GM18508 (cell line): ENCODE measurements around the gene OR5D18.
"Not testable (repeated sequence)": the region's sequence is repeated elsewhere in the genome, so short reads cannot be mapped to it uniquely, and the experiment has no call there.

Source experiments
- ATAC-seq: cut with Tn5 transposase; IDR thresholded peaks from one replicate; pipeline ENCODE4 v1.9.1; 2021; ENCODE audit warnings: moderate number of reproducible peaks; ENCODE audit not compliant: insufficient read depth, unreplicated experiment

The OR5D18 gene

DNA sequence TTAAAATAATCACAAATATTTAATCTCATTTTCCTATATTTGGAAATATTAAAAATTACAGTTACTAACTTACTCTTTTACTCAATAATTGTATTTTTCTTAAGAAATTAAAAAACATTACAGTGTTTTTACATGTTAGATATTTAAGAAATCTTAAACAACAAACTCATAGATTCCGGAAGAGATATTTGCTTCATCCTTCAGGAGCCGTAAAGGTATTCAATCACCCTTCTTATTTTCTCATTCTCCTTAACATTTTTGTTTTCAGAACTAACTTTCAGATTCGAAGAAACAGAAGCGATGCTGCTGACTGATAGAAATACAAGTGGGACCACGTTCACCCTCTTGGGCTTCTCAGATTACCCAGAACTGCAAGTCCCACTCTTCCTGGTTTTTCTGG lies at the start of gene OR5D18:
Gene OR5D18 (plus strand): TSS at position 301 of the 400 bp plus-strand sequence. CDS start 0 bp downstream, at position 301.
- ATAC-seq: no peak

DNA sequence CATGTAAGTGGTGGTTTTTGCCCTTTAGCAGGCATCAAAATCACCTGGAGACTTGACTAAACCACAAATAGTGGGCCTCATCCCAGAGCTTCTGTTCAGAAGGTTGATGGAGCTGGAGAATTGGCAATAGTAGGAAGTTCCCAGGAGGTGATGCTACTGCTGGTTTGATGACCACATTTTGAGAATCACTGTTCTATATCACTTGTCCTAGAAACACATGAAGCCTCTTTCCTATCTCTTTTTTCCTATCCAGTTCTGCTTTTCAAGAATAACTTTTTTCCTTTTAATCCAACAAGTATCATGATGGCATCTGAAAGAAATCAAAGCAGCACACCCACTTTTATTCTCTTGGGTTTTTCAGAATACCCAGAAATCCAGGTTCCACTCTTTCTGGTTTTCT lies 46.3 kb upstream of the OR5D18 start, which contains the start of gene OR5D13:
Gene OR5D13 (plus strand): TSS at position 301 of the 400 bp plus-strand sequence. CDS start 0 bp downstream, at position 301.
- ATAC-seq: no peak

DNA sequence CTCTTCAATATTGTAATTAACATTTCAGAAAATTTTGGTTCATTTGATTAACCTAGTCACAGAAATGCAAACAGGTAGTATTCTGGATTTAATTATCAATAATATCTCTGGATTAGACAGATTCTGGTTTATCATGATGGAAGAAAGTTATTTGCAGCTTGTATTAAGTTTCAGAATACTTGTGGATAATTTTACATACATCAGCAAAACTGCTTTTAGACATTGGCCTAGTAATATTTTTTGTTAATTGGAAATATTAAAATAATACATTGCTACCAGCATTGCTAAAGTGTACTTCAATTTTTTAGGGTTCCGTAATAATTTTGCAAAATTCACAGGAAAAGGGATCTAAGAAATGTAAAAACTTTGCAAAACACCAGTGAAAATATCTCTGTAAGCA lies 27.8 kb upstream of the OR5D18 start:
- no peak for ATAC-seq

DNA sequence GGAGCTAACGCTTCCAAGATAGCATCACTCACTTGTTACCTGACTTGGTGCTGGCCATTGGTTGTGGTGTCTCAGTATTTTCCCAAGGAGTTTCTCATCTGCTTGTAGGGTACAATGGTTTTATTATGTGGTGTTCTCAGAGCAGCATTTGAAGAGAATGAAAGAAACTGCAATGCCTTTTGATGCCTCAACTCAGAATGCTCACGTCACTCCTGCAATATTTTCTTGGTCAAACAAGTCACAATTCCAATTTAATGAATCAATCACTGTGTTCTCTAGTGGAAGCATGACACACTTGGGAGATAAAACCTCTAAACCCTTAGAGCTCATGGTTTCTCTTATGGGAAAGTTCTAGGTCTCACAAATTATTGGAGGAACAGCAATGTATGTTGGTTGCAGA lies 26.1 kb upstream of the OR5D18 start:
- no peak for ATAC-seq

DNA sequence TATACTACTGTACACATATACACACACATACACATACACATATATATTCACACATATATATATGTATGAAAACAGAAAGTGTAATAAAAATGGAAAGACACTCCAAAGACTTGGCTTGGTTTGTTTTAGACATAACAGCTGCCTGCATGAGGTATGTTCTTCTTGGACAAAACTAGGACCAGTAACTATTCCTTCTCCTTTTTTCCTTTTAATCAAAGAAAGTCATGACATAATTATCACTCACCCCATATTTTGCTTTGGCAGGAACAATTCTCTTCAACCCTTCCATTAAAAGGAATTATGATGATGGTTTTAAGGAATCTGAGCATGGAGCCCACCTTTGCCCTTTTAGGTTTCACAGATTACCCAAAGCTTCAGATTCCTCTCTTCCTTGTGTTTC lies 24.2 kb upstream of the OR5D18 start, which contains the start of gene OR5D14:
Gene OR5D14 (plus strand): TSS at position 301 of the 400 bp plus-strand sequence. CDS start 0 bp downstream, at position 301.
- no peak for ATAC-seq

DNA sequence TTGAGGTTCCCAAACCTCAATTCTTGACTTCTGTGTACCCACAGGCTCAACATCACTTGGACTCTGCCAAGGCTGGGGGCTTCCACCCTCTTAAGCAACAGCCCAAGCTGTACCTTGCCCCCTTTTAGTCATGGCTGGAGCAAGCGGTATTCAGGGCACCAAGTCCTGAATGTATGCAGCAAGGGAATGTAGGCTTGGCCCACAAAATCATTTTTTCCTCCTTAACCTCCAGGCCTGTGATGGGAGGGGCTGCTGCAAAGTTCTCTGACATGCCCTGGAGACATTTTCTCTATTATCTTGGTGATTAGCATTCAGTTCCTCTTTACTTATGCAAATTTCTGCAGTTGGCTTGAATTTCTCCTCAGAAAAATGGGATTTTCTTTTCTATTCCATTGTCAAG lies 13.2 kb upstream of the OR5D18 start:
- no peak for ATAC-seq

DNA sequence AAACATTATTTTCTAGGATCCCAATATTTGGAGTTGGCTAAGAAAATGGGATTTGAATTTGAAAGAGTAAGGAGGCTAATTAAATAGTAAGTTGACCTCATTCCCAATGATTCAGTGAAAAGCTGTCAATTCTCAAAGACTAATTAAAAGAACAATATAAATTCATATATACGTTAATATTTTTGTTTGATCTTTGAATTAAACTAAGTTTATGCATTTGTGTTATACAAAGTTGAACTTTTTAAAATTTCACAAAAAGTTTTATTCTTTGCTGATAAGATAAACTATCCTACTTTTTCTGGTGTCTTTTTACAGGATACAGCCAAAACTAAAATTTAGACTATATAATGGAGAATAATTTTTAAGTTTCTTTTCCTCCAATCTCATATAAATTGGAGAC lies 8.4 kb upstream of the OR5D18 start, which contains the start of gene OR5L1:
Gene OR5L1 (plus strand): TSS at position 301 of the 400 bp plus-strand sequence. CDS start 100 bp downstream, outside the sequence.
- ATAC-seq: no peak

DNA sequence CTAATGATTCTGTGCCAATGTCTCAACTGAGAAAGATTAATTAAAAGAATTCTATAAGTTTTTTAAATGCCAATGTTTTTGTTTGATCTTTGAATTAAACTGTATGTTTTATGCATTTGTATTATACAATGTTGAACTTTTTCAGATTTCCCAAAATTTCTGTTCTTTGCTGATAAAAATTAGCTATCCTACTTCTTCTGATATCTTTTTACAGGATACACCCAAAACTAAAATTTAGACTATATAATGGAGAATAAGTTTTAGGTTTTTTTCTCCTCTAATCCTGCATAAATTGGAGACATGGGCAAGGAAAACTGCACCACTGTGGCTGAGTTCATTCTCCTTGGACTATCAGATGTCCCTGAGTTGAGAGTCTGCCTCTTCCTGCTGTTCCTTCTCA lies 7.5 kb downstream of the OR5D18 start, which contains the start of gene OR5L2:
Gene OR5L2 (plus strand): TSS at position 301 of the 400 bp plus-strand sequence. CDS start 0 bp downstream, at position 301.
- no peak for ATAC-seq

DNA sequence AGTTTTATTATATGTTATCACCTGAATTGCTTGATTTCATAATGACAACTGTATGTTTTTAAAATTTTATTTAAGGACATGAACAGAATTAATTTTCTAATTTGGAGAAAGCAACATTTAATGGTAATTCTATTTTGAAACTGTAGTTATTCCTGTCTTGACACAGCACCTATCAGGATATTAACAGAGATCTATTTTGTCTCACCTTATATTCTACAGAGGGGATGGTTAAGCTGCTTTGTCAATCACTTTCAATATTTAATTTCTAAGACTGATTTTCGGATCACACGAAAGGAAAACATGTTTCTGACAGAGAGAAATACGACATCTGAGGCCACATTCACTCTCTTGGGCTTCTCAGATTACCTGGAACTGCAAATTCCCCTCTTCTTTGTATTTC lies 19.0 kb downstream of the OR5D18 start, which contains the start of gene OR5D16:
Gene OR5D16 (plus strand): TSS at position 301 of the 400 bp plus-strand sequence. CDS start 0 bp downstream, at position 301.
- no peak for ATAC-seq

DNA sequence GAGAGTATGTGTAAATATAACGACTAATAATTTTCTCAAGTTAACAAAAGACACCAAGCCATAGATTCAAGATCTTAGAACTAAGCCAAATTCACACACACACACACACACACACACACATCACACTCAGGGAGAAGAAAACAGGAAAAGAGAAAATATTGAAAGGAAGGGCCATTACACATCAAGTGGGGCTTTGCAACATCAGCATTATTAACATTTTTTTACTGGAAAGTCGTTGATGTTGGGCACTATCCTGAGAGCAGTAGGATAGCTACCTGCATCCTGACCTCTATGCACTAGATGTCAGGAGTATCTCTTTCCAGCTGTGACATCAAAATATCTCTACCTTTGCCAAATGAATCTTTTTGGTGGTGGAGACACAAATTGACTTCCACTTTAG lies 28.0 kb downstream of the OR5D18 start:
- no peak for ATAC-seq

DNA sequence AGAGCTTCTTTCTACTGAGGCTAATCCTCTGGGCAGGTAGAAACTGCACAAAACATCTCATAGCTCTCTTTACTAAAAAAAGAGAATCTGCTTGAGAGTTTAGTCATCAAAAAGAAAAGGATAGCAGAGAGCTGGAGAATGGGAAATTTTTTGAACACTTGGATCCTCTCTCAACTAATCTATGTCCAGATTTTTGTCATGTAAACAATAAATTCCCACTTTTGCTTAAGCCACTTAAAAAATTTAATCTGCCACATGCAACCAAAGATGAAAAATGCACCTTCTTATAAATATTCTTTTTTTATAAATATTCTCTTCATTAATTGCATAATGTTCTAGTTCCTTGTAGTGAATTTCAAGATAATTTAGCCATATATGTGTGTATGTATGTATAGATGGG lies 29.6 kb downstream of the OR5D18 start:
- ATAC-seq: no peak

DNA sequence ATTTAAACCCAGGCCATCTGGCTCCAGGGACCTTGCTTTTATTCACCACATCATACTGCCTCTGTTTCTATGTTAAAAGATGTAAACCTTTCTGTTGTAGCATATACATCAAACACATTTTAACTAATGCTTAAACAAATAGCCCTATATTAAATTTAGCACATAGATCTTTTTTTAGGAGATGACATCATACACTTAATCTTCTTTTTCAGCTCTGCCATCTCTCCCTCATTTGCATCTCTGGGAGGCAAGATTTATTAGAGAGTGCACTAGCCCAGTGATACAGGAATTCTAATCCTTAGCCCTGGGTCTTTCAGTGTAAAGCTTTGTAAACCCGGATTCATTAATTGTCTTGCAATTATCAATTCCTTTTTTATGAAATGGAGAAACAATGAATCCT lies 32.7 kb downstream of the OR5D18 start:
- no peak for ATAC-seq

DNA sequence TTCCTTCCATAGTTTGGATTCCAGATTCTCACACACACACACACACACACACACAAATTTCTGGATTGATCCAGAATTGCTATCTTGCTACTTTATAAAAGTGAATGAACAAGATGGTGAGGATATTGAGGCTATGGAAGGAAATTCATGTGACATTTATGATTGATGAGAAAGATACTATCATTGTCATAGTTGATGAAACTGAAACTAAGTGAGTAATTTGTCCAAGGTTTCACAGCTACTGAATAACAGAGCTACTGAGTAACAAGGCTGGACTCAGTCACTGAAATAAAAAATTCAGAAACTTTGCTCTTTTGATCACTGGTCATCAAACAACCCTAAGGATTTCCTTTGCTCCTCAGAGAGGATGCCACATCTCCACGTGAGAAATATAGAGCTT lies 35.3 kb downstream of the OR5D18 start:
- no peak for ATAC-seq

DNA sequence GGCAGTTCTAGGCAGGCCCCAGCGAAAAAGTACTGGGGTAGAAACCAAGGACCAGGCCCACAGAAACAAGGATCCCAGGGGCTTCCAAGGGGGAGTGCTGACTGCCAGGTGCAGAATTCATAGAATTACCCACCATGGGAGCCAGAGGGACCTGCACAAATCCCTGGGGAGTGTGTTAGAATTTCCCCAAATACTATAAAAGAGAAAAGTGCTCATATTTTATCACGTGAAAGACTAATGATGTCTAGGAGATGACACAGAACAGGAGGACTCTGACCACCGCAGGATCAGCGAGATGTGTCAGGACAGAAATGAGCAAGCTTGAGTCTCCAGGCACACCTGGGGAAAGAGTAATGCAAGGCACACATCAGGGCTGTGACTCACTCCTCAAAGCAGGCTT lies 47.9 kb downstream of the OR5D18 start:
- not testable (repeated sequence) for ATAC-seq
